Cerebellar cortex (tissue), 1 donor: ENCODE results near the gene KCNK18.

Experiments used
- DNase-seq: peaks from one replicate; pipeline ENCODE4 v3.0.0-alpha.2; 2015; ENCODE audit warnings: low spot score

The KCNK18 gene

DNA sequence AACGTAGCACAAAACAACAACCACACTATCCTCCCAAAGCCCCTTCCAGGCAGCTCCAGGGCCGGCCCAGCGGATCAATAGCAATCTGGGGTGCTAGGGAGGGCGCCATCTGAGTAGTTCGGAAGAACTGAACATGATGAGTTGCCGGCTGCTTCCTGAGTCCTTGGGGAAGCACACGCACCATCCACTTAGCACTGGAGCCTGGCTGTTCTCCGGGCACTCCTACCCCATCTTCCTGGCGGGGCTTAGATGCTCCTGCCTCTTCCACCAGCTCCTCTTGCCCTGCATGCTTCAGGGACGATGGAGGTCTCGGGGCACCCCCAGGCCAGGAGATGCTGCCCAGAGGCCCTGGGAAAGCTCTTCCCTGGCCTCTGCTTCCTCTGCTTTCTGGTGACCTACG is at the start of gene KCNK18:
Gene KCNK18 (plus strand): TSS at position 301 of the 400 bp plus-strand sequence. CDS start 0 bp downstream, at position 301.
- no peak for DNase-seq

DNA sequence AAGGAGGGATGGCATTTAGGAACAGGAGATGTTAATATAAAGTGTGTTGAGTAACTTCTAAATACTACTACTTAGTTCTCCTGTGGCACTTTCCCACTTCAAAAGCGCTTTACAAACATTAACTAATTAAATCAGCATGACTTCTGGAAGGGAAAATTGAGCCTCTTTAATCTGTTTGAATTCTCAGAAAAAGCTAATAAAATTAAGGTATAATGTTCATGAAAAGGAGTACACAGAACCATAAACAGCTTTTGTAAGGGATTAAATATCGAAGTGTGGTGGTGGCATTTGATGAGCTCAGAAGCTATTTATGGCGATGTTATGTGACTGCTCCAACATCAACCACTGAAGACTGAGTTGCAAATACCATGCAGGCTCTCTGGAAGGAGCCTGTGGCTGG is 49.0 kb upstream of the KCNK18 start:
- no peak for DNase-seq

DNA sequence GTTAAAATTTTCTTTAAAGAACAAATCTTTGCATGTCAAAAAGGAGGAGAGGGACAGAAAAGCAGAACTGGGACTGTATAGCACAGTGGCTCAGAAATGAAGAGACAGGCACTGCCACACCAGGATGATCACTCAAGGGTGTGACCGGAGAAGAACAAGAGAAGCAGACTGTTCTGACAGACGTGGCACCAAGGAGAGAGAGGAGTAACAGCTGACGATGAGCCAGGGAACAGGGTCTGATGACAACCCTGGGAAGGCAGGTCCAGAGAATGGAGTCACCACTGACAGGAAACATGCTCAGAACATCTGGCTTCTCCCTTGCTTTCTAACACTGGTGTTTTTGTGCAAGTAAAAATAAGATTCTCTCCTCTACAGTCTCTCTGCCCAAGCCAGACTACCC is 44.6 kb upstream of the KCNK18 start:
- no peak for DNase-seq

- no peak for DNase-seq
Observed at GRCh38 chr10:117158297-117158696, 39.0 kb upstream of the KCNK18 start.

DNA sequence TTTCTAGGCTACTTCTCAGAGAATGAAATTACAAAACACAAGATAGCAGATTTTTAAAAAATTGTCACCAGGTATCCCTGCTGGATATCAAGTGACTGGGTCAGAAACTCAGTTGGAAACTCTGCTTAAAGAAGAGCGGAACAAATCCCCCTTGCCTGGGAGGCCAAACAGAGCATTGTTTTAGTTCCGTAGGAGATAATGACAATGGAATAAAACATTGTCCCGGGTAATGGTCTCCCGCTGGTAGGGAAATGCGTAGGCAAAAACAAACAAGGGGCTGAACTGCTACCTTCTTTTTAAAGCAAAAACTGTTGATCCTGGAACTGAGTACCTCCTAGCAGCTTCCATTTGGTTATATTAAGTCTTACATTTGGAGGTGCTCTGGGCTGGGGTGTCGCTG is 37.9 kb upstream of the KCNK18 start:
- DNase-seq = no peak

DNA sequence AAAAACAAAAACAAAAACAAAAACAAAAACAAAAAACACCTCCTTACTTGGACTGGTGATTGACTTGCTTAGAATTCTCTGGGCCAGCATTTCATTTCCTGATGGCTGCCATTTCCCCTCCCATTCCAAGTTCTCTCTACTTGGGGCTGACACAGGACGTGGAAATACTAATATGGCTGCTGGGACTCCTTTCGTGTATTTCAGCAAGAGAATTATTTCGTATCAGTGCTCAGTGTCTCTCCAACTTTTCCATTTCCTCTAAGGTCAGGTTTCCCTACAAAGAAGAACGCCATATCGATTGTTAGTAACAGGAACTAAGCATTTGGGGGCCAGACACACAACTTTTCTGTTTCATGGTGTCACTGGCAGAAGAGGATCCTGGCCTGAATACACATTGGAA is 36.7 kb upstream of the KCNK18 start:
- DNase-seq = no peak

- DNase-seq = no peak
Observed at GRCh38 chr10:117161386-117162033, 35.8 kb upstream of the KCNK18 start.

GRCh38 chr10:117162093-117163060 is 34.9 kb upstream of the KCNK18 start:
- DNase-seq = no peak

DNA sequence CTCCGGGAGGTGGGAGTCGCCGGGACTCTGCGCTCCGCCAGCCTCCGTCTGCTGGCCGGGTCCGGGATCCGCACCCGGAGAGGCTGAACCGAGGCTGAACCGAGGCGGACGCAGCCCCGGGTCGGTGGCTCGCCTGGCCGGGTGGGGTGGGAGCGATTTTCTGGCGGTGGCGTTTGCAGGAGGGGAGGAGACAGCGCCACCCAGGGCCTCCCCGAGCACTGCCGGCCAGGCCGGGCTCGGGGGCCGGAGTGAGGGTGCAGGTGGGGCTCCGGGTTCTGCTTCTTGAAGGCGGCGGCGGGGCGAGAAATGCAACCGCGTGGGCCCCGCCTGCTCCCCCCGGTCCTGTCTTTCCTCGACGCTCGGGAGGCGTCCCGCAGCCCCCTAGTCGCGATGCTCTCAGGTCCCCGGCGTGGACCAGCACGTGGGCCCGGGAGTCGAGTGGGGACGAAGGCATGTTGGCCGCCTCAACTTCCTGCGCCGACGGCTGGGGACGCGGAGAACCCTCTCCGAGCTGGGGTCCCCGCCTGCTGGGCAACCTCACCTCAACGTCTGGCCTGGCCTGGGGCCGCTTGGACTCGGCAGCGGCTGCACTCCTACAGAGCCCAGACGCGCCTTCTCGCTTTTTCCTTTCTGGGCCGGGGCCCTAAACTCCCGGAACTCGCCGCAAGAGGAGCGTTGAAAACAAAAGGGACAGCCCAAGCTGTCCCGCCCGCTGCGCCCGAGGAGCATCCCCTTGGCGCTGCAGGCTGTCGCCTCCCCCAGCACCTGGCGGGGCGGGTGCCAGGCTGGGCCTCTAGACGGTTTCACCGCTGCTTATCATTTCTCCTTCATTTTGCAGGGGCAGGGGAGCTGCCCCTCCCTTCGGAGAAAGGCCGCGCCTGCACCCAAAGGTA is 34.0 kb upstream of the KCNK18 start:
- no peak for DNase-seq

- no peak for DNase-seq
Observed at GRCh38 chr10:117163954-117164548, 33.2 kb upstream of the KCNK18 start.

- DNase-seq = no peak
Observed at GRCh38 chr10:117164592-117165537, 32.4 kb upstream of the KCNK18 start.

- DNase-seq = peak; percentile 11
Observed at GRCh38 chr10:117165538-117166417, 31.5 kb upstream of the KCNK18 start.

- DNase-seq = no peak
Observed at GRCh38 chr10:117166418-117167345, 30.6 kb upstream of the KCNK18 start.

GRCh38 chr10:117167346-117167788 is 29.9 kb upstream of the KCNK18 start:
- no peak for DNase-seq

DNA sequence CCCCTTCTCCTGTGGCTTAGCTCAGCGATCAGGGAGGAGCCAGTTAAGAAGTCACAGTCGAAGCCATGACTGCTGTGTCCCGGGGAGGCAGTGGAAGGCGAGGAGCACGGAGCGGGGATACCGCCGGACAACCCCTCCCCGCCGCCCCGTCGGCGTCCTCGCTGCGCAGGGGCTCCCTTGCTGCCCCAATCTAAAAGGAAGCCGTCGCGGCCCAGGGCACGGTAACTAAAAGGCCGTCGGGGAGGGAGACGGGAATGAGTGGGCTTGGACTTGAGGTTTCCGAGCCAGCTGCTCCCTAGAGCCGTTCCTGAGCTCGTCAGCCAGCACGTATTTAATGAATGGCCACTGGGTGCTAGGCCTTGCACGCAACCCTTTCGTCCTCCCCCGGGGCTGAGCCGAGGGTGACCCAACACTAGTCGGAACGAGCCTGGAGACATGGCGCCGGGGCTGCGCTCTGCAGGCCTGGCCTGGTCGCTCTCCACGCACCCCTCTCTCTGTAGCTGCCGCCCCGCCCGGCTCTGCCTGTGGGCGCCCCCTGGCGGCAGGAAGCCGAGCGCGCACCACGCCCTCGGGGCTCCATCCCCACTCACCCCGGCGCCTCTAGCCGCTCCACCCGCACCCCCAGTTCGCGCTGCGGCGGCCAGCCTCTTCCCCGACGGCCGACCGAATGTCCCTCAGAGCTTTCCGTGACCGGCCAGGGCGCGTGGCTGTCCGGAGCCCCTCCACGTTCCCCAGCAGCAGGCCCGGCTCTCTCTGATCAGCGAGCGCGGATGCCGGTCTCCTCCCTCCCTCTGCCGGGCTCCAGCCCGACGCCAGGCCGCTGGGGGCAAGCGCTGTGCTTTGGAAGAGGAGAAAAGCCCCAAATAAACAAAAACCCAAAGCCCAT is 29.3 kb upstream of the KCNK18 start:
- peak; percentile 14 for DNase-seq

GRCh38 chr10:117168729-117169128 is 28.6 kb upstream of the KCNK18 start:
- DNase-seq = no peak

DNA sequence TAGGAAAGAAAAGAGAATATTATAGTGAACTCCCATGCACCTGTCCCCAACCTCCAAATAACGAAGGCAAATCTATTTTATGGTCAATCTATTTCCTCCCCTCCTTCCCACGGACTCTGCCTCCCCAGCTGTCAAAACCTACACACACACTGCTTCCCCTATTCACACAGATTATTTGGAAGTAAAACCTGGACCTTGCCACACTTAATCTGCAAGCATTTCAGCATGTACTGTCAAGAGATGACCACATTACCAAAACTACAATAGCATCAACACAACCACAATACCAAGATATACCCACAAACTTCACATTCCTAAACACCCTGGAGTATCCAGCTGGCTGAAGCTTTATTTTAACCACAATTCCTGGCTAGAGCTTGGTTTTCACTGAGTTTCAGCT is 27.8 kb upstream of the KCNK18 start:
- DNase-seq = no peak
